PFSK-1 (cell line): ENCODE results near the gene ARHGEF33.

ENCODE experiments used
- FOXP2 ChIP-seq: optimal IDR thresholded peaks from 2 replicates; pipeline ENCODE3; 2011; ENCODE audit warnings: borderline replicate concordance, control low read depth, inconsistent platforms; ENCODE audit not compliant: insufficient read depth; ENCODE audit errors: extremely low read length, extremely low read depth
- POLR2AphosphoS5 ChIP-seq: IDR thresholded peaks from 2 replicates; pipeline ENCODE4 v1.6.1; 2012; ENCODE audit warnings: low read depth, mild to moderate bottlenecking, control low read depth, low read length, moderate library complexity
- SIN3A ChIP-seq: IDR thresholded peaks from 2 replicates; pipeline ENCODE4 v1.6.1; 2012; ENCODE audit warnings: mild to moderate bottlenecking, low read length, moderate library complexity, borderline replicate concordance; ENCODE audit not compliant: insufficient read depth
- TAF1 ChIP-seq: IDR thresholded peaks from 2 replicates; pipeline ENCODE4 v1.6.1; 2012; ENCODE audit warnings: low read length, control low read depth, borderline replicate concordance; ENCODE audit not compliant: insufficient read depth
- TF ChIP-seq, protein P1 (sequence below), 2 experiments: IDR thresholded peaks; 2 replicates each; pipeline versions ENCODE4 v1.6.1 to v1.8.0; 2011 to 2012; ENCODE audit warnings: low read depth in 2 of 2, low read length in 2 of 2, control low read depth in 1 of 2, inconsistent platforms in 1 of 2, mild to moderate bottlenecking in 1 of 2, moderate library complexity in 1 of 2; ENCODE audit not compliant: insufficient read depth in 1 of 2

ARHGEF33 gene

DNA sequence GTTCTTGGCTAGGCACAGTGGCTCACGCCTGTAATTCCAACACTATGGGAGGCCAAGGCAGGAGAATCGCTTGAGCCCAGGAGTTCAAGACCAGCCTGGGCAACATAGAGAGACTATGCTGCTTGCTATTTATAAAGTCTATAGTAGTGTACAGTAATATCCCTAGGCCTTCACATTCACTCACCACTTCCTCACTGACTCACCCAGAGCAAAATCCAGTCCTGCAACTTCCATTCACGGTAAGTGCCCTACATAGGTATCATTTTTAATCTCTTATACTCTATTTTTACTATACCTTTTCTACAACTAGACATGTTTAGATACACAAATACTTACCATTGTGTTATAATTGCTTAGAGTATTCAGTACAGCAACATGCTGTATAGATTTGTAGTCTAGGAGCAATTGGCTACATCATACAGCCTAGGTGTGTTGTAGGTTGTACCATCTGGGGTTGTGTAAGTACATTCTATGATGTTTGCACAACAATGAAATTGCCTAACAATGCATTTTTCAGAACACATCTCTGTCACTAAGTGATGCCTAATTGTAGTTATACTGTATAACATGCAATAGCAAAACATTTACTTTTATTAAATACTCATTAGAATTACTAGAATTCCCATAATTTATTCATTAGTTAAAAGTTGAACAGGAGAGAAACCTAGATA is 22.8 kb upstream of the ARHGEF33 start:
- TF ChIP-seq, protein P1, sequence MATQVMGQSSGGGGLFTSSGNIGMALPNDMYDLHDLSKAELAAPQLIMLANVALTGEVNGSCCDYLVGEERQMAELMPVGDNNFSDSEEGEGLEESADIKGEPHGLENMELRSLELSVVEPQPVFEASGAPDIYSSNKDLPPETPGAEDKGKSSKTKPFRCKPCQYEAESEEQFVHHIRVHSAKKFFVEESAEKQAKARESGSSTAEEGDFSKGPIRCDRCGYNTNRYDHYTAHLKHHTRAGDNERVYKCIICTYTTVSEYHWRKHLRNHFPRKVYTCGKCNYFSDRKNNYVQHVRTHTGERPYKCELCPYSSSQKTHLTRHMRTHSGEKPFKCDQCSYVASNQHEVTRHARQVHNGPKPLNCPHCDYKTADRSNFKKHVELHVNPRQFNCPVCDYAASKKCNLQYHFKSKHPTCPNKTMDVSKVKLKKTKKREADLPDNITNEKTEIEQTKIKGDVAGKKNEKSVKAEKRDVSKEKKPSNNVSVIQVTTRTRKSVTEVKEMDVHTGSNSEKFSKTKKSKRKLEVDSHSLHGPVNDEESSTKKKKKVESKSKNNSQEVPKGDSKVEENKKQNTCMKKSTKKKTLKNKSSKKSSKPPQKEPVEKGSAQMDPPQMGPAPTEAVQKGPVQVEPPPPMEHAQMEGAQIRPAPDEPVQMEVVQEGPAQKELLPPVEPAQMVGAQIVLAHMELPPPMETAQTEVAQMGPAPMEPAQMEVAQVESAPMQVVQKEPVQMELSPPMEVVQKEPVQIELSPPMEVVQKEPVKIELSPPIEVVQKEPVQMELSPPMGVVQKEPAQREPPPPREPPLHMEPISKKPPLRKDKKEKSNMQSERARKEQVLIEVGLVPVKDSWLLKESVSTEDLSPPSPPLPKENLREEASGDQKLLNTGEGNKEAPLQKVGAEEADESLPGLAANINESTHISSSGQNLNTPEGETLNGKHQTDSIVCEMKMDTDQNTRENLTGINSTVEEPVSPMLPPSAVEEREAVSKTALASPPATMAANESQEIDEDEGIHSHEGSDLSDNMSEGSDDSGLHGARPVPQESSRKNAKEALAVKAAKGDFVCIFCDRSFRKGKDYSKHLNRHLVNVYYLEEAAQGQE (IDR thresholded peaks at IDR 0.05; ENCODE audit: insufficient read depth in 1 of 2, low read depth in 2 of 2, low read length in 2 of 2), result no peak
- TF ChIP-seq SIN3A (no peak), TAF1 (no peak), FOXP2 (no peak)

DNA sequence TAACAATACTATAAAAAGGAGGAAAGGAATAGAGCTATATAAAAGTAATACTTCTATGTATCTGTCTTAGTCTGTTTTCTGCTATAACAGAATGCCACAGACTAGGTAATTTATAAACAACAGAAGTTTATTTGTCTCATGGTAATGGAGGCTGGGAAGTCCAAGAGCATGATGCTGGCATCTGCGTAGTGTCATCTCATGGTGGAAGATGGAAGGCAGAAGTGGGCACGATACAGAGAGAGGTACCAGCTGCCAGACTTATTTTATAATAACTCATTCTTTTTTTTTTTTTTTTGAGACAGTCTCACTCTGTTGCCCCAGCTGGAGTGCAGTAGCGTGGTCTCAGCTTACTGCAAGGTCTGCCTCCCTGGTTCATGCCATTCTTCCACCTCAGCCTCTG is 18.2 kb upstream of the ARHGEF33 start:
- TF ChIP-seq SIN3A (no peak), POLR2AphosphoS5 (no peak), TAF1 (no peak), FOXP2 (no peak)
- TF ChIP-seq, protein P1 (IDR thresholded peaks at IDR 0.05; ENCODE audit: insufficient read depth in 1 of 2, low read depth in 2 of 2, low read length in 2 of 2), result no peak

DNA sequence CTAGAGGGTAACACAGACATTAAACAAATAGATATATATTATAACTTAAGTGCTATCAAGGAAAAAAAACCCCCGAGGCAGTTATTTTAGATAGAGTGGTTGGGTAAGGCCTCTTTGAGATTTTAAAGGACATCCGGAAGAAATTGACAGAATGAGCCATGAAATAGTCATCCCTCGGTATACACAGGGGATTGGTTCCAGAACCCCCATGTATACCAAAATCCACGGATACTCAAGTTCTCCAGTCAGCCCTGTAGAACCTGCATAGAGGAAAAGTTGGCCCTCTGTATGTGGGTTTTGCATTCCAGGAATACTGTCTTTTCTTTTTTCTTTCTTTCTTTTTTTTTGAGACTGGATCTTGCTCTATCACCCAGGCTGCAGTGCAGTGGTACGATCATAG is 15.9 kb upstream of the ARHGEF33 start:
- TF ChIP-seq FOXP2 (no peak), TAF1 (no peak), SIN3A (no peak), POLR2AphosphoS5 (no peak)
- TF ChIP-seq, protein P1 (IDR thresholded peaks at IDR 0.05; ENCODE audit: insufficient read depth in 1 of 2, low read depth in 2 of 2, low read length in 2 of 2), result no peak

DNA sequence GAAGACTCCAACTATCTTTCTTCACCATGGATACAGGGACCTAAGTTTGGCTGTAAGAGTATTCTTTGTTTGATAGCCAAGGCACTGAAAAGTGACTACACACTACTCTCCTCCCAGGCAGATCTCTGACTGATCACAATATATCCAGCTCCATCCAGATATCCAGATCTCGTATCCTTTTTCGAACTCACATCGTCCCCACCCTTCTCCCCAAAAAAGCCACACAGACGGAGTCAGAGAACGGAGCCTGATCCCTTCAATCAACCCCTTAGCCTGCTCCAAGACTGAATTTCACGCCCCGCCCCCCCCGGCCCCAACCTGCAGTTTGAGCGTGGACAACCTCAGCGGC is 14.5 kb upstream of the ARHGEF33 start:
- TF ChIP-seq FOXP2 (no peak), SIN3A (no peak), POLR2AphosphoS5 (no peak), TAF1 (no peak)
- TF ChIP-seq, protein P1 (IDR thresholded peaks at IDR 0.05; ENCODE audit: insufficient read depth in 1 of 2, low read depth in 2 of 2, low read length in 2 of 2), result no peak
